ENCODE results near the gene CEP104.

CEP104 gene

GRCh38 chr1:3886106-3886670 lies 29.2 kb upstream of the CEP104 start:
- Histone ChIP-seq H3K36me3 (ENCODE audit: insufficient read depth, low read length) (peaks cover 11% of the 10 kb centered on the region), H3K9ac (ENCODE audit: low read depth, low read length) (no peak overlapping the region), H3K9me3 (ENCODE audit: control insufficient read depth, insufficient read depth, low read length) (no peaks in the 10 kb centered on the region), H3K4me1 (ENCODE audit: insufficient read depth, low read length) (no peaks in the 10 kb centered on the region)

- Histone ChIP-seq H3K9me3 (ENCODE audit: control insufficient read depth, insufficient read depth, low read length) (no peaks in the 10 kb centered on the region), H3K36me3 (ENCODE audit: insufficient read depth, low read length) (peaks cover 6% of the 10 kb centered on the region), H3K9ac (ENCODE audit: low read depth, low read length) (no peak overlapping the region), H3K4me1 (ENCODE audit: insufficient read depth, low read length) (no peaks in the 10 kb centered on the region)
These were observed 28.6 kb upstream of the CEP104 start for GRCh38 chr1:3885611-3886010.

- Histone ChIP-seq H3K9me3 (ENCODE audit: control insufficient read depth, insufficient read depth, low read length) (no peaks in the 10 kb centered on the region), H3K36me3 (ENCODE audit: insufficient read depth, low read length) (peaks cover under 1% of the 10 kb centered on the region; the same call in 1 of the 2 replicates), H3K9ac (ENCODE audit: low read depth, low read length) (no peak overlapping the region), H3K4me1 (ENCODE audit: insufficient read depth, low read length) (no peaks in the 10 kb centered on the region)
These were observed 28.0 kb upstream of the CEP104 start for GRCh38 chr1:3884966-3885365.

GRCh38 chr1:3883194-3883925 lies 26.3 kb upstream of the CEP104 start:
- Histone ChIP-seq H3K9me3 (ENCODE audit: control insufficient read depth, insufficient read depth, low read length) (peaks cover 10% of the 10 kb centered on the region; the same call in 1 of the 2 replicates), H3K36me3 (ENCODE audit: insufficient read depth, low read length) (no peaks in the 10 kb centered on the region; the same call in 1 of the 2 replicates), H3K4me1 (ENCODE audit: insufficient read depth, low read length) (no peaks in the 10 kb centered on the region), H3K9ac (ENCODE audit: low read depth, low read length) (no peak overlapping the region)

- H3K9ac ChIP-seq (ENCODE audit: low read depth, low read length) = no peak overlapping the region
- no peaks in the 10 kb centered on the region for H3K4me1 ChIP-seq (ENCODE audit: insufficient read depth, low read length)
- H3K36me3 ChIP-seq (ENCODE audit: insufficient read depth, low read length) = no peaks in the 10 kb centered on the region; the same call in 1 of the 2 replicates
- H3K9me3 ChIP-seq (ENCODE audit: control insufficient read depth, insufficient read depth, low read length) = peaks cover 10% of the 10 kb centered on the region; the same call in 1 of the 2 replicates
These were observed 24.1 kb upstream of the CEP104 start for GRCh38 chr1:3881193-3881480.

GRCh38 chr1:3880429-3881192 lies 23.6 kb upstream of the CEP104 start:
- Histone ChIP-seq H3K36me3 (ENCODE audit: insufficient read depth, low read length) (no peaks in the 10 kb centered on the region; the same call in 1 of the 2 replicates), H3K9me3 (ENCODE audit: control insufficient read depth, insufficient read depth, low read length) (peaks cover 10% of the 10 kb centered on the region; the same call in 1 of the 2 replicates), H3K9ac (ENCODE audit: low read depth, low read length) (no peak overlapping the region), H3K4me1 (ENCODE audit: insufficient read depth, low read length) (no peaks in the 10 kb centered on the region)

GRCh38 chr1:3879787-3880428 lies 22.9 kb upstream of the CEP104 start:
- H3K9ac ChIP-seq (ENCODE audit: low read depth, low read length) = no peak overlapping the region
- peaks cover 10% of the 10 kb centered on the region; the same call in 1 of the 2 replicates for H3K9me3 ChIP-seq (ENCODE audit: control insufficient read depth, insufficient read depth, low read length)
- H3K36me3 ChIP-seq (ENCODE audit: insufficient read depth, low read length) = no peaks in the 10 kb centered on the region; the same call in 1 of the 2 replicates

GRCh38 chr1:3879099-3879498 lies 22.1 kb upstream of the CEP104 start:
- H3K4me1 ChIP-seq (ENCODE audit: insufficient read depth, low read length) = no peaks in the 10 kb centered on the region
- H3K9me3 ChIP-seq (ENCODE audit: control insufficient read depth, insufficient read depth, low read length) = peaks cover 10% of the 10 kb centered on the region; the same call in 1 of the 2 replicates
- peaks cover 3% of the 10 kb centered on the region for H3K36me3 ChIP-seq (ENCODE audit: insufficient read depth, low read length)
- H3K9ac ChIP-seq (ENCODE audit: low read depth, low read length) = no peak overlapping the region

More at GRCh38 chr1:3879787-3880428, 22.9 kb upstream of the CEP104 start:
- no peaks in the 10 kb centered on the region for H3K4me1 ChIP-seq (ENCODE audit: insufficient read depth, low read length)

GRCh38 chr1:3876716-3877115 lies 19.7 kb upstream of the CEP104 start:
- no peak overlapping the region for H3K9ac ChIP-seq (ENCODE audit: low read depth, low read length)
- no peaks in the 10 kb centered on the region for H3K4me1 ChIP-seq (ENCODE audit: insufficient read depth, low read length)
- peaks cover 3% of the 10 kb centered on the region for H3K36me3 ChIP-seq (ENCODE audit: insufficient read depth, low read length)
- H3K9me3 ChIP-seq (ENCODE audit: control insufficient read depth, insufficient read depth, low read length) = peaks cover 10% of the 10 kb centered on the region; the same call in 1 of the 2 replicates

- Histone ChIP-seq H3K9ac (ENCODE audit: low read depth, low read length) (no peak overlapping the region), H3K36me3 (ENCODE audit: insufficient read depth, low read length) (peaks cover 3% of the 10 kb centered on the region), H3K4me1 (ENCODE audit: insufficient read depth, low read length) (no peaks in the 10 kb centered on the region; the same call in 1 of the 2 replicates), H3K9me3 (ENCODE audit: control insufficient read depth, insufficient read depth, low read length) (peaks cover 9% of the 10 kb centered on the region; the same call in 1 of the 2 replicates)
These were observed 17.7 kb upstream of the CEP104 start for GRCh38 chr1:3874736-3875135.

- Histone ChIP-seq H3K9me3 (ENCODE audit: control insufficient read depth, insufficient read depth, low read length) (no peaks in the 10 kb centered on the region), H3K9ac (ENCODE audit: low read depth, low read length) (no peak overlapping the region), H3K36me3 (ENCODE audit: insufficient read depth, low read length) (peaks cover 3% of the 10 kb centered on the region), H3K4me1 (ENCODE audit: insufficient read depth, low read length) (no peaks in the 10 kb centered on the region; the same call in 1 of the 2 replicates)
These were observed 15.5 kb upstream of the CEP104 start for GRCh38 chr1:3872546-3872945.

GRCh38 chr1:3871451-3871805 lies 14.4 kb upstream of the CEP104 start:
- Histone ChIP-seq H3K4me1 (ENCODE audit: insufficient read depth, low read length) (no peaks in the 10 kb centered on the region; the same call in 1 of the 2 replicates), H3K9me3 (ENCODE audit: control insufficient read depth, insufficient read depth, low read length) (no peaks in the 10 kb centered on the region), H3K9ac (ENCODE audit: low read depth, low read length) (no peak overlapping the region), H3K36me3 (ENCODE audit: insufficient read depth, low read length) (peaks cover 3% of the 10 kb centered on the region)

- no peaks in the 10 kb centered on the region; the same call in 1 of the 2 replicates for H3K4me1 ChIP-seq (ENCODE audit: insufficient read depth, low read length)
- H3K9ac ChIP-seq (ENCODE audit: low read depth, low read length) = no peak overlapping the region
- H3K9me3 ChIP-seq (ENCODE audit: control insufficient read depth, insufficient read depth, low read length) = no peaks in the 10 kb centered on the region
- peaks cover 3% of the 10 kb centered on the region for H3K36me3 ChIP-seq (ENCODE audit: insufficient read depth, low read length)
These were observed 12.8 kb upstream of the CEP104 start for GRCh38 chr1:3869751-3870301.

GRCh38 chr1:3868464-3869006 lies 11.5 kb upstream of the CEP104 start:
- Histone ChIP-seq H3K9me3 (ENCODE audit: control insufficient read depth, insufficient read depth, low read length) (no peaks in the 10 kb centered on the region), H3K9ac (ENCODE audit: low read depth, low read length) (no peak overlapping the region), H3K36me3 (ENCODE audit: insufficient read depth, low read length) (no peaks in the 10 kb centered on the region; the same call in 1 of the 2 replicates), H3K4me1 (ENCODE audit: insufficient read depth, low read length) (no peaks in the 10 kb centered on the region; the same call in 1 of the 2 replicates)

Data from ES-I3 (cell line).